D721Med (cell line): ENCODE measurements around the gene PCBP3.
"Not testable (repeated sequence)": the region's sequence is repeated elsewhere in the genome, so short reads cannot be mapped to it uniquely, and the experiment has no call there.

ENCODE experiments used
- DNase-seq: peaks from one replicate; pipeline ENCODE4 v3.0.0; 2011; ENCODE audit warnings: low spot score; ENCODE audit not compliant: insufficient read length
- FAIRE-seq: peaks from 2 replicates; lab custom pipeline; 2011; peaks lifted over from hg19 to GRCh38; lab: Jason Lieb, UNC
- CTCF ChIP-seq: IDR thresholded peaks from 2 replicates; pipeline ENCODE4 v1.5.1; 2012; ENCODE audit warnings: mild to moderate bottlenecking, control low read depth; ENCODE audit not compliant: insufficient read depth; ENCODE audit errors: missing control alignments

PCBP3 gene

GRCh38 chr21:45599146-45599581, 44.4 kb upstream of the PCBP3 start:
- FAIRE-seq (no peak), DNase-seq (no peak)
- TF ChIP-seq CTCF, result no peak

- no peak for FAIRE-seq
- no peak for DNase-seq
- no peak for TF ChIP-seq CTCF
Measured at GRCh38 chr21:45600248-45600647, 43.3 kb upstream of the PCBP3 start.

- no peak for TF ChIP-seq CTCF
- no peak for FAIRE-seq
- no peak for DNase-seq
Measured at GRCh38 chr21:45601551-45601950, 42.0 kb upstream of the PCBP3 start.

- FAIRE-seq, result no peak
- DNase-seq, result no peak
- TF ChIP-seq CTCF, result no peak
Measured at GRCh38 chr21:45602106-45602505, 41.4 kb upstream of the PCBP3 start.

- no peak for TF ChIP-seq CTCF
- FAIRE-seq, result no peak
- DNase-seq, result no peak
Measured at GRCh38 chr21:45603481-45603880, 40.0 kb upstream of the PCBP3 start.

- DNase-seq, FAIRE-seq: not testable (repeated sequence)
Measured at GRCh38 chr21:45604681-45605080, 38.8 kb upstream of the PCBP3 start.

GRCh38 chr21:45607021-45607908, 36.3 kb upstream of the PCBP3 start:
- no peak for TF ChIP-seq CTCF
- no peak for DNase-seq
- FAIRE-seq, result no peak
